HG03575 (cell line): Measurements from ENCODE around the gene OR5F1.

Experiments
- ATAC-seq: cut with Tn5 transposase; IDR thresholded peaks from one replicate; pipeline ENCODE4 v1.9.1; 2021; ENCODE audit not compliant: unreplicated experiment, insufficient number of reproducible peaks, low FRiP score; ENCODE audit errors: extremely low read depth

The OR5F1 gene

GRCh38 chr11:55994525-55994924 is at the start of gene OR5F1:
TSS of gene OR5F1 (minus strand) at chr11:55994625. CDS start at chr11:55994625, 0 bp downstream.
- ATAC-seq: no peak

DNA sequence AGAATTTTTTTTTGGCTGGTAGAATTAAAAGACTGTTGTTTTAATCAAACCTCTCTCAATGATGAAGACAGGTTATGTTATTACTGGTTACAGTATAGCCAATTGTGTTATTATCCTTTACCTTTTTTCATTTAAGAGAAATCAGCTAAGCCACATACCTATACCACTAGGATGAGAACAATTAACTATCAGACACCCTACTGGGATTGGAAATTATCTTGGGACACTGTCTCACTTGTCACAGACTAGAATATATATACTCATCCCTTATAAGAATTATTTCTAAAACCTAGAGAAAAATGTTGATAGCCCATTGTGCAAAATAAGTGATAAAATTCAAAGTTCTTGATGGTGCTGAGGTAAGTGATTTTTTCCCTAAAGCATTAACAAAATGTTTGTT is 32.9 kb upstream of the OR5F1 start, which contains the start of gene OR5AS1:
Gene OR5AS1, plus strand, starts transcription at position 301 of the 400 bp plus-strand sequence. CDS start 2,765 bp downstream, outside the sequence.
- no peak for ATAC-seq

DNA sequence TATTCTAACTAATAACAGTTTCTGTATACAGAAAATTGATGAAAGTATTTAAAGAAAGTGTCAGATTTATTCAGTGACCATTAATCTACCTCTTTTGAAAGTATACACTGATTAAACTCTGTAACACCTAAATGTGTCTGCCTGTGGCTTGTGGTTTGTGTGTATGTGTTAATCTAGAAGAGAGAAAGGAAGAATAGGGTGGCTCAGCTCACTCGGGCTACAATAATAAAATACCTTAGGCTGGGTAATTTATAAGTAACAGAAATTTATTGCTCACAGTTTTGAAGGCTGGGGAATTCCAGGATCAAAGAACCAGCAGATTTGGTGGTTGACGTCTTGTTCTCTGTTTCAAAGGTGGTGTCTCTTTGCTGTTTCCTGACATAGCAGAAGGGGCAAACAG is 19.4 kb upstream of the OR5F1 start:
- no peak for ATAC-seq

DNA sequence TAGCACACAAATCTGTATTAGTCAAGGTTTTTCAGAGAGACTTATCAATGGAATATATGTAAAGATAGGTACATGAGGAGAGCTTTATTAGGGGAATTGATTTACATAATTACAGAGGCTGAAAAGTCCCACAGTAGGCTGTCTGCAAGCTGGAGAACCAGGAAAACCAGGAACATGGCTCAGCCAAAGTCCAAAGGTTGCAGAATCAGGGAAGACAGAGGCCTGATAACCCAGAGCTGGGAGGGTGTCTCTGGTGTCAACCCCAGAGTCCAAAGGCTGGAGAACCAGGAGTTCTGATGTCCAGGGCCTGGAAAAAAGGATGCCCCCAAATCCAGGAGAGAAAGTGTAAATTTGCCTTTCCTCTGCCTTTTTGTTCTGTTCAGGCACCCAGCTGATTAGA is 16.3 kb upstream of the OR5F1 start:
- no peak for ATAC-seq

GRCh38 chr11:55970935-55971334 is 23.5 kb downstream of the OR5F1 start:
- ATAC-seq: no peak

GRCh38 chr11:55969845-55970244 is 24.6 kb downstream of the OR5F1 start, which contains the start of gene OR10AG1:
TSS of gene OR10AG1 (minus strand) at chr11:55969945. CDS start at chr11:55969907, 38 bp downstream.
- no peak for ATAC-seq

DNA sequence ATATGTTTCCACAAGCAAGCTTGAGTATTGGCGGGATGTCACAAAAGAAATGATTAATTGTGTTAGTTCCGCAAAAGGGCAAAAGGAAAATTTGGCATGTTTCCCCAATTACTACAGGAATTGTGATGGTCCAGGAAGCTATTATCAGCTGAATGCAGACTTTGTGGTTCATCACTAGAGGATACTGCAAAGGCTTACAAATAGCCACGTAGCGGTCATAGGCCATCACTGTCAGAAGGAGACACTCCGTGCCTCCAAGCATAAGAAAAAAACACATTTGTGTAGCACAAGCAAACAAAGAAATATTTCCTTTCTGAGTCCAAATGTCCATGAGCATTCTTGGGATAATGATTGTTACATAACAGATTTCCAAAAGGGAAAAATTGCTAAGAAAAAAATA is 26.5 kb downstream of the OR5F1 start:
- ATAC-seq: no peak

- no peak for ATAC-seq
Measured at GRCh38 chr11:55966391-55966790, 28.0 kb downstream of the OR5F1 start.

DNA sequence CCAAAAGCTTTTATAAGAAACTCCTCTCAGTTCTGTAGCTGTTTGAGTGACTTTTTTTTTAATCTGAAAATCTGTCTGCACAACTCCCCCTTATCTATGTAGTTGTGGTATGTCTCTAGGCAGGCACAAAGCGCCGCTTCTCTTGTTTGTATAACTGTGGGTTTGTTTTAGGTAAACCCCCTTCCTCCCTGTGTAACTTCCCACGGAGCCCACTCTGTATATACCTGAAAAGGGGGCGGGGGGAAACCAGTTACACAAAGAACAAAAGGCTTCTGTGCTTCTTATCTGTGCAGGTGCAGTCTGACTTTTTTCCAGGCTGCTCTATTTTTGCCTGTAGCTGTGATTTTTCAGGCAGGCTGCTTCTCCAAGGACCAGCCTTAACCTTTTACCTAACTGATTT is 37.9 kb downstream of the OR5F1 start:
- ATAC-seq: no peak

GRCh38 chr11:55949330-55949729 is 45.1 kb downstream of the OR5F1 start:
- ATAC-seq: no peak
